ENCODE measurements around the gene INAVA. TPM values are rescaled to one million over a fixed set of nuclear protein-coding genes. Genes with fewer than 3 reads are reported as not detected.

The INAVA gene
- total RNA-seq, 1 donor from 2014 or later: 28.7 TPM

DNA sequence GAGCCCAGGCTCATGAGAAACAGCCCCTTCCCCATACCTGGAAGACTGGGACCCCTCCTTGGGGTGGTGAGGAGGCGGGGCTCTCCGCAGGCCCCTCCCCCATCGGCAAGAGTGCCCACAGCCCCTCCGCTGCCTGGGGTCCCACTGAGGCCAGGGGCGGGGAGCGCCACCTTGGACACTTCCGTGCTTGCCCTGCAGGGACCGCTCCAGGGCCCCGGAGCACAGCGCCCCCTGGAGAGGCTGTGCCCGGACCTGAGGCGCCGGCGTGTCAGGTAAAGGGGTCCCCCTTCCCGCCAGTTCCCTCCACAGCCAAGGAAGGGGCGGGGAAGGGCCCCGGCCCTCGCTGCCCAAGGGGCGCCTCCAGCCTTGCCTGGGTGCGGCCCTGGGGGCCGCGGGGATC is 21.5 kb downstream of the INAVA start:
- TF ChIP-seq, protein P1, sequence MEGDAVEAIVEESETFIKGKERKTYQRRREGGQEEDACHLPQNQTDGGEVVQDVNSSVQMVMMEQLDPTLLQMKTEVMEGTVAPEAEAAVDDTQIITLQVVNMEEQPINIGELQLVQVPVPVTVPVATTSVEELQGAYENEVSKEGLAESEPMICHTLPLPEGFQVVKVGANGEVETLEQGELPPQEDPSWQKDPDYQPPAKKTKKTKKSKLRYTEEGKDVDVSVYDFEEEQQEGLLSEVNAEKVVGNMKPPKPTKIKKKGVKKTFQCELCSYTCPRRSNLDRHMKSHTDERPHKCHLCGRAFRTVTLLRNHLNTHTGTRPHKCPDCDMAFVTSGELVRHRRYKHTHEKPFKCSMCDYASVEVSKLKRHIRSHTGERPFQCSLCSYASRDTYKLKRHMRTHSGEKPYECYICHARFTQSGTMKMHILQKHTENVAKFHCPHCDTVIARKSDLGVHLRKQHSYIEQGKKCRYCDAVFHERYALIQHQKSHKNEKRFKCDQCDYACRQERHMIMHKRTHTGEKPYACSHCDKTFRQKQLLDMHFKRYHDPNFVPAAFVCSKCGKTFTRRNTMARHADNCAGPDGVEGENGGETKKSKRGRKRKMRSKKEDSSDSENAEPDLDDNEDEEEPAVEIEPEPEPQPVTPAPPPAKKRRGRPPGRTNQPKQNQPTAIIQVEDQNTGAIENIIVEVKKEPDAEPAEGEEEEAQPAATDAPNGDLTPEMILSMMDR (IDR thresholded peaks at IDR 0.05; ENCODE audit: insufficient read depth, low read length, severe bottlenecking): peak; percentile 47
- H3K4me3 ChIP-seq (ENCODE audit: low read depth, low read length): no peak overlapping the region
- no peak for DNase-seq (ENCODE audit: low read depth)
- H3K27me3 ChIP-seq (ENCODE audit: control insufficient read depth, insufficient read depth, low read length): no peaks in the 10 kb centered on the region
- no peak for FAIRE-seq
- peaks cover 14% of the 10 kb centered on the region for H3K36me3 ChIP-seq (ENCODE audit: control insufficient read depth, insufficient read depth, low read length)

DNA sequence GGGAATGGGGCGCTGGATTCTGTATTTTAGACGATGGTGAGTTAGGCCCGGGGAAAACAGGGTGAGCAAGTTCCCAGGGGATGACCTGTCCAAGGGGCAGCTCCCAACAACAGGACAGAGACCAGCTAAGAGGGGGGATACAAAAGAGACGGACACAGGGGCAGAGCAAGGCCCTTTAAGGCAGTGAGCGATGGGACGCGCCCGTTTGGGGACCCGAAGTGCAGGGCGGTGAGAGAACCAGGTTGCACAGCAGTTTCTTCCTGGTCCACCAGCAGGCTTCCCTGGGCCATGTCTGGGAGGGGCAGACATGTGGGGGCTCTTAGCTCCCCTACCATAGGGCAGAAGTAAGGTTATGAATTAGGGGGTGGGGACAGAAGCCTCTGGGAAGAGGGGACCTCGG is 22.0 kb downstream of the INAVA start:
- Histone ChIP-seq H3K36me3 (ENCODE audit: control insufficient read depth, insufficient read depth, low read length) (peaks cover 12% of the 10 kb centered on the region), H3K4me3 (ENCODE audit: low read depth, low read length) (no peak overlapping the region), H3K27me3 (ENCODE audit: control insufficient read depth, insufficient read depth, low read length) (no peaks in the 10 kb centered on the region)
- no peak for DNase-seq (ENCODE audit: low read depth)
- no peak for FAIRE-seq
- TF ChIP-seq, protein P1 (IDR thresholded peaks at IDR 0.05; ENCODE audit: insufficient read depth, low read length, severe bottlenecking): no peak

DNA sequence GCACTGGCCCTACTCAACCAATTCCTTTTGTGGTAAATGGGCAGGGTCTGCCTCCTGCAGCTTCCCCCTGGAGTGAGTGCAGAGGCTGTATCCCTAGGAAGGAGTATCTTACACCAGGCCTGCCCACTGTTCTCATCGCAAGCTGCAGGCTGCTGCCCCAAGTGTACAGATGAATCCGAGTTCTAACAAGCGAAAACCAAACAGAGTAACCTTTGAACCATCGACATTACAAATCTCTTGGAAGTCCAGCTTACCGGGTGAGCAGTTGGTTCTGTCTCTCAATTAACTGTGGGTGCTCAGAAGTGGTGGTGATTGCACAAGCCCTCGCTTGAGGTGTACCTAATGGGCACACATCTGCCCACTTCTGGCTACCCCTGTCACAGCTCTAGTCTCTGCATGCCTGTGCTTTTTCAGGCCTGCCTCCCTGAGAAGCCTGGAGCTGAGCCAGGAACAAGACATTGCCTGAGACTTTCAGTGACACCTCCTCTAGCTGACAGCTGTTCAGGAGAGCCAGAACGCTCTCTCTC is 22.7 kb downstream of the INAVA start:
- Histone ChIP-seq H3K4me3 (ENCODE audit: low read depth, low read length) (no peak overlapping the region), H3K36me3 (ENCODE audit: control insufficient read depth, insufficient read depth, low read length) (peaks cover 9% of the 10 kb centered on the region), H3K27me3 (ENCODE audit: control insufficient read depth, insufficient read depth, low read length) (no peaks in the 10 kb centered on the region)
- DNase-seq (ENCODE audit: low read depth): peak; percentile 94
- FAIRE-seq: no peak
- TF ChIP-seq, protein P1 (IDR thresholded peaks at IDR 0.05; ENCODE audit: insufficient read depth, low read length, severe bottlenecking): no peak

DNA sequence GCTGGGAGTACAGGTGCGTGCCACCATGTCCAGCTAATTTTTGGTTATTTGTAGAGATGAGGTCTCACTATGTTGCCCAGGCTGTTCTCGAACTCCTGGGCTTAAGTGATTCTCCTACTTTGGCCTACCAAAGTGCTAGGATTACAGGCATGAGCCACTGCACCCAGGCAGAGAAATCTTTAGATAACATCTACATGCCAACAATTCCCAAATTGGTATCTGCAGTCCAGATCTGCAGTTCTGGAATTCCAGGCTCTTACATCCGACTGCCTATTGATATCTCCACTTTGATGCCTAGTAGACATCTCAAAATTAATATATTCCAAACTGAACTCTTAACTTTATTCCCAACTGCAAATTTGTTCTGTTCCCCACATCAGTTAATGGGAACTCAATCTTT is 23.3 kb downstream of the INAVA start:
- TF ChIP-seq, protein P1 (IDR thresholded peaks at IDR 0.05; ENCODE audit: insufficient read depth, low read length, severe bottlenecking): no peak
- no peak for DNase-seq (ENCODE audit: low read depth)
- Histone ChIP-seq H3K27me3 (ENCODE audit: control insufficient read depth, insufficient read depth, low read length) (no peaks in the 10 kb centered on the region), H3K4me3 (ENCODE audit: low read depth, low read length) (no peak overlapping the region), H3K36me3 (ENCODE audit: control insufficient read depth, insufficient read depth, low read length) (peaks cover 7% of the 10 kb centered on the region)
- no peak for FAIRE-seq

DNA sequence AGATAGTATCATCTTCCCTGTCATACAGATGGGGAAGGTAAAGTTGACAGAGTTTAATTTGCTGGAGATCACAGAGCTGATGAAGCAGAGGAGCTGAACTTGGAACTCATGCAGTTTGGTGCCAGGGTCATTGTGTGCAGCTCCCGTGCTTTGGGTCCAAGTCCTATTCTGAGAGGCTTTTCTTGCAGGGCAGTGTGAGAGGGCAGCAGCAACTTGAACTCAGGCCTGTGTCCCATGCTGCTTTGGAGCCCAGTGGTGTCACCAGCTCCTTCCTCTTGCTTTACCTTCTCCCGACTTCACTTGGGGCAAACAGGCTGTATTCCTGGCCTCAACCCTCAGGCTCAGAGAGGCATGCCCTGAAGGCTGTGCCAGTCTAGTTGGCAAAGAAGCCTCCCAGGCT is 24.7 kb downstream of the INAVA start:
- H3K36me3 ChIP-seq (ENCODE audit: control insufficient read depth, insufficient read depth, low read length): peaks cover 2% of the 10 kb centered on the region
- DNase-seq (ENCODE audit: low read depth) (no peak), FAIRE-seq (peak; percentile 58)
- no peaks in the 10 kb centered on the region for H3K27me3 ChIP-seq (ENCODE audit: control insufficient read depth, insufficient read depth, low read length)
- H3K4me3 ChIP-seq (ENCODE audit: low read depth, low read length): no peak overlapping the region
- TF ChIP-seq, protein P1 (IDR thresholded peaks at IDR 0.05; ENCODE audit: insufficient read depth, low read length, severe bottlenecking): no peak

DNA sequence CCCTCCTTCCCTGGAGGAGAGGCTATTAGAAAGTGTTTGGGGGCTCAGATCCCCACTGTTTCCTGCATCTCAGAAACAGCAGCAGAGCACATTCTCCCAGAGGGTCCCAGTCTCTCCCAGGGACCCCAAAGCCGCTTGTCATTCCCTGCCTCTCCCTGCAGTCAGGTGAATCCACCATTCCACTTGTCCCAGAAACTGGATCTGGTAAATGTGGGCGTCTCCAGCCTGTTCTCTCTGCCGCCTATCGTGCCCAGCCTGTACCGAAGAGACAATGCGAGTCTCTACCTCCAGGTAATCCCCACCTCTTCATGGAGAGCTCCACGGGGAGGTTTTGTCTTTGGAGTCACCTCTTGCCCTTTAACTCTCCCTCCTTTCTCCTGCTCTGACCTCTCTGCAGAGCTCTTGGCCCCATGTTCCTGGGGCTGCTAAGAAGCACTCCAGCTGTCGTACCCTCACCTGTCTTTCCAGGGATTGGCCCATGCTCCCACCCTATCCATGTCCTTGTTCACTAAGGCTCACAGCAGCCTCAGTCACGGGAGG is 26.9 kb downstream of the INAVA start:
- TF ChIP-seq, protein P1 (IDR thresholded peaks at IDR 0.05; ENCODE audit: insufficient read depth, low read length, severe bottlenecking): no peak
- DNase-seq (ENCODE audit: low read depth): no peak
- Histone ChIP-seq H3K36me3 (ENCODE audit: control insufficient read depth, insufficient read depth, low read length) (no peaks in the 10 kb centered on the region), H3K27me3 (ENCODE audit: control insufficient read depth, insufficient read depth, low read length) (no peaks in the 10 kb centered on the region), H3K4me3 (ENCODE audit: low read depth, low read length) (no peak overlapping the region)
- FAIRE-seq: no peak

All from bronchial epithelial cell (primary cell).